C4-2B (cell line): ENCODE measurements around the gene AGPAT1.

ENCODE experiments used
- H3K27ac ChIP-seq: fragments of 450-650 bp; 2 replicates; pipeline ENCODE4 v1.5.1; 2017
- CTCF ChIP-seq: fragments of 450-650 bp; conservative IDR thresholded peaks from 2 replicates; pipeline ENCODE4 v1.5.1; 2017; ENCODE audit warnings: mild to moderate bottlenecking
- ZFX ChIP-seq: fragments of 450-650 bp; IDR thresholded peaks from 2 replicates; pipeline ENCODE4 v1.6.1; 2017

Gene AGPAT1

GRCh38 chr6:32175711-32176475 lies at the start of gene AGPAT1:
Gene AGPAT1, minus strand, starts transcription at chr6:32176084. Its CDS starts 4,588 bp downstream, at chr6:32171496.
- TF ChIP-seq ZFX: no peak
- no peak for TF ChIP-seq CTCF
- H3K27ac ChIP-seq: peak within 1 kb of the TSS; percentile 81

GRCh38 chr6:32224696-32225095 lies 48.8 kb upstream of the AGPAT1 start:
- TF ChIP-seq CTCF: no peak
- no peak for TF ChIP-seq ZFX
- no peak overlapping the region for H3K27ac ChIP-seq

GRCh38 chr6:32223258-32224235 lies 47.7 kb upstream of the AGPAT1 start, which contains the start of gene NOTCH4:
Gene NOTCH4, minus strand, starts transcription at chr6:32224067. Its CDS starts 139 bp downstream, at chr6:32223928.
- TF ChIP-seq ZFX (no peak), CTCF (no peak)
- no peak within 1 kb of the TSS for H3K27ac ChIP-seq

- TF ChIP-seq ZFX: no peak
- TF ChIP-seq CTCF: no peak
These were observed 46.7 kb upstream of the AGPAT1 start for GRCh38 chr6:32222333-32223230.

GRCh38 chr6:32220021-32220420 lies 44.1 kb upstream of the AGPAT1 start:
- TF ChIP-seq CTCF (no peak), ZFX (no peak)
- no peak overlapping the region for H3K27ac ChIP-seq

More at GRCh38 chr6:32222333-32223230, 46.7 kb upstream of the AGPAT1 start:
- no peak overlapping the region for H3K27ac ChIP-seq

- no peak overlapping the region for H3K27ac ChIP-seq
- TF ChIP-seq ZFX: no peak
- no peak for TF ChIP-seq CTCF
These were observed 42.3 kb upstream of the AGPAT1 start for GRCh38 chr6:32218167-32218566.
